ENCODE results near the gene UNC13D.

- TF ChIP-seq TAF1 (IDR thresholded peaks at IDR 0.05; ENCODE audit: borderline replicate concordance, insufficient read depth, low read length) (no peak), POLR2AphosphoS5 (IDR thresholded peaks at IDR 0.05; ENCODE audit: low read depth, low read length) (no peak), REST (IDR thresholded peaks at IDR 0.05; ENCODE audit: insufficient read depth in 1 of 2, low read depth in 2 of 2, low read length in 2 of 2) (no peak), SIN3A (IDR thresholded peaks at IDR 0.05; ENCODE audit: borderline replicate concordance, insufficient read depth, low read length) (no peak)
Observed at GRCh38 chr17:75819678-75820077, 24.5 kb downstream of the UNC13D start.

All from PFSK-1 (cell line).